Neural cell (in vitro differentiated cells): ENCODE data around the gene PVALEF.

Experiments
- CTCF ChIP-seq: fragments of 450-650 bp; IDR thresholded peaks from 2 replicates; pipeline ENCODE4 v1.5.1; 2014; ENCODE audit warnings: antibody characterized with exemption, mild to moderate bottlenecking, moderate library complexity; ENCODE audit not compliant: poor library complexity, severe bottlenecking
- EP300 ChIP-seq: fragments of 450-650 bp; conservative IDR thresholded peaks from 2 replicates; pipeline ENCODE4 v1.6.1; 2014; ENCODE audit warnings: antibody characterized with exemption, mild to moderate bottlenecking, moderate library complexity; ENCODE audit not compliant: poor library complexity, severe bottlenecking
- EZH2 ChIP-seq: fragments of 200-600, 300-800 bp; shearing (Covaris generic), sonication (generic); IDR thresholded peaks from 2 replicates; pipeline ENCODE4 v1.6.1; 2014; ENCODE audit warnings: antibody characterized with exemption, low read length, borderline replicate concordance, mild to moderate bottlenecking; ENCODE audit not compliant: insufficient read depth, poor library complexity, severe bottlenecking
- MXI1 ChIP-seq: fragments of 450-650 bp; conservative IDR thresholded peaks from 2 replicates; pipeline ENCODE4 v1.6.1; 2014; ENCODE audit warnings: antibody characterized with exemption, mild to moderate bottlenecking; ENCODE audit not compliant: poor library complexity, severe bottlenecking
- POLR2AphosphoS5 ChIP-seq: IDR thresholded peaks from 2 replicates; pipeline ENCODE4 v1.6.1; 2012
- RAD21 ChIP-seq: fragments of 450-650 bp; conservative IDR thresholded peaks from 2 replicates; pipeline ENCODE4 v1.6.1; 2014; ENCODE audit warnings: antibody characterized with exemption, mild to moderate bottlenecking, moderate library complexity
- REST ChIP-seq: IDR thresholded peaks from 2 replicates; pipeline ENCODE4 v1.6.1; 2012; ENCODE audit warnings: borderline replicate concordance
- SMC3 ChIP-seq: fragments of 450-650 bp; conservative IDR thresholded peaks from 2 replicates; pipeline ENCODE4 v1.6.1; 2014; ENCODE audit warnings: antibody characterized with exemption, mild to moderate bottlenecking, moderate library complexity; ENCODE audit not compliant: poor library complexity
- TAF1 ChIP-seq: IDR thresholded peaks from 2 replicates; pipeline ENCODE4 v1.6.1; 2012; ENCODE audit warnings: low read depth

- TF ChIP-seq REST (no peak), EZH2 (no peak), CTCF (no peak), RAD21 (no peak), POLR2AphosphoS5 (no peak), TAF1 (no peak), EP300 (no peak), SMC3 (no peak), MXI1 (no peak)
Observed at GRCh38 chr17:81140018-81140417, 25.3 kb upstream of the PVALEF start.
